SKM-1 treated with dmso at 0.1 percent for 144 hours (cell line): ENCODE results near the gene HACD2.

ENCODE experiments used
- DNase-seq: peaks from one replicate; lab custom pipeline; 2025; ENCODE audit not compliant: unreplicated experiment; lab: John Stamatoyannopoulos, UW

Gene HACD2

DNA sequence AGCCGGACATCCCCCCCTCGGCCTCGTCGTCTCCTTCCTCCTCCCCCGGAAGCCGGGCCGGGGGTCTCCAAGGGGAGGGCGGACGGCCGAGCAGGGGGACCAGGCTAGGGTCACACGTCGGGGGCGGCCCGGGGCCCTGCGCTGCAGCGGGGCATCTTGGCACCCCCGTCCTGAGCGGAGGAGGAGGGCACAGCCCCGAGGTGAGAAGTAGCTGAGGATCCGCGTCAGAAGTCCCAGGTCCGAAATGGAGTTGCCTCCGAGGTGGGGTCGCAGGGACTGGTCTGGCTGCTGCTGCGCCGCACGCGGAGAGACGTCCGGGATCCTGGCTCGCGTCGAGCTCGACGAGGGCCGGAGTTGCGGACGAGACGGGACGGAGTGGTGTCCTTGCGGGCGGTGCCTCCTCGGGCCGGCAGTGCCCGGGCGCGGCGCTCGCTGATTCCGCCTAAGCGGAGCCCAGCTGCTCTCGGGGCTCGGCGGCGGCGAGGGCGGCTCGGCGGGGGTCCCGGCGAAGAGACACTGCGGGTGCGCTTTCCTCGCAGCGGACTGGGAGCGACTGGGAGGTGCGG, 136.2 kb downstream of the HACD2 start, which contains the start of gene ADCY5:
Gene ADCY5 (minus strand): TSS at position 555 of the 566 bp plus-strand sequence. CDS start 545 bp downstream, at position 10.
- no peak for DNase-seq

- DNase-seq: peak; percentile 33
Measured at GRCh38 chr3:123447749-123448517, 136.9 kb downstream of the HACD2 start.

- DNase-seq: no peak
Measured at GRCh38 chr3:123447416-123447748, 137.5 kb downstream of the HACD2 start.

DNA sequence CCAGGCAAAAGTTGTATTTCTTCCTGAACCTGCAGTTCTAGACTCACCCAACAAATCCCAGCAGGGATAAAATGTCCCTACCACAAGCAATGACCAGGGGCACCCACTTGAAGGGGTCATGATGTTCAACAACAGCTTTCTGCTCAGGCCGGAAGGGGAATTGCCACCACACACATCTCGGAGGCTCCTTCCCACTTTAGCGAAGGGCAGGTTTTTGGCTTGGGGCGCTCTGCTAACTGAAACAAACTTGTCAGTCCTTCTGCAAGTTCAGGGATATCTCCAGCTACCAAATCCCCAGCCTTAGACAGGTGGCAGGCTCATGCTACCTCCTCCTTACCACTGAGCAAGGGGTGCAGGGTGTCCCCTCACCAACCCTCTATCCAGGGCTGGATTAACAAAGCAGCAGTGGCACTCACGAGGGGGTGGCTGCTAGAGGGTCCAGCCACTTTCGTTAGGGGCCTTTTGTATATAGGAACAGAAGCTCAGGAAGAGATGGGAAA, 138.2 kb downstream of the HACD2 start:
- DNase-seq: no peak

GRCh38 chr3:123446210-123446609, 138.6 kb downstream of the HACD2 start:
- no peak for DNase-seq

GRCh38 chr3:123445702-123446101, 139.2 kb downstream of the HACD2 start:
- no peak for DNase-seq

GRCh38 chr3:123444744-123445143, 140.1 kb downstream of the HACD2 start:
- no peak for DNase-seq

DNA sequence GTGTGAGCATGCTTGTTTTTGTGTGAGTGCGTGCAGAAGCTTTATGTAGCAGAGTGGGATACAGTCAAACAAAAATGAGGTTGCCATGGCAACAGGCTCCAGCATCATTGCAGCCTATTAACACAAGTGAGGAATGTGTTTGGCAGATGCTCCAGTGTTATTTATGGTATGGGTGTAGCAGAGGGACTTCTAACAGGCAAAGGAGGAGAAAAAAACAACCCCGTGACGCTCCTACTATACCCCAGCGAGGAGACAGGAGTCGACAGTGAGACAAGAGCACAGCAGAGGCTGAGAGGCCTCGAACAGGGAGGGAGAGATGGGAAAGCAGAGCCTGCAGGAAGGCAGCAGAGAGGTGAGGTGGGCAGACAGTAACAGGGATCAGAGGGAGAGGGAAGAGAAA, 140.8 kb downstream of the HACD2 start:
- no peak for DNase-seq

- no peak for DNase-seq
Measured at GRCh38 chr3:123442908-123443307, 141.9 kb downstream of the HACD2 start.

DNA sequence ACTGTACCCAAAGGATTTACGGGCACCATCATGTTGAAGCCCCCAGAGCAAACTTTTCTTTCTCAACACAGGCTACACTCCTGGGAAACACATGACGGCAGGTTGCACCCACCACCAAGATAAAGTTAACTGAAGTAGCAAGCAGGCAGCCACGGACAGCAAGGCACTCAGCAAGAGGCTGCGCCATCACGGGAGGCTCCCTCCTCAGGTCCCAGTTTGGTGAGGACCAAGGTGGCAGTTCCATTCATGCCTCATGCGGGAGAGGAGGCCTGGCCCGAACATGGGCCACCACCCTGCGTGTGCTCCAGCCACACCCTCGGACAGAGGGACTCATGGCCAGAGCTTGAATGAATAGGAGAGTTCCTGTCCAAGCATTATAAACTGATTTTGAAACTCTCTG, 142.7 kb downstream of the HACD2 start:
- DNase-seq: no peak
